ENCODE results near the gene SPR. TPM values are rescaled to one million over a fixed set of nuclear protein-coding genes. Genes with fewer than 3 reads are reported as not detected.

SPR gene
- total and polyA plus RNA-seq, 2 of the 13 experiments (the other 11 are each of a cell fraction or from before 2014, with no cell fraction given): 34.0 to 96.0 TPM

GRCh38 chr2:72887740-72888437 lies 681 bp downstream of the SPR start (continued):
- TF ChIP-seq MED1 (CRISPR knock-in tag; IDR thresholded peaks at IDR 0.05): no peak
- peak; percentile 64; the same call in 1 of the 2 replicates for TF ChIP-seq SNAI1 (CRISPR knock-in tag; IDR thresholded peaks at IDR 0.05; ENCODE audit: borderline replicate concordance)
- no peak for TF ChIP-seq DR1 (CRISPR knock-in tag; IDR thresholded peaks at IDR 0.05)
- TF ChIP-seq HBP1 (CRISPR knock-in tag; IDR thresholded peaks at IDR 0.05; ENCODE audit: low read depth): no peak; the same call in 1 of the 2 replicates
- peak in 1 of 2 experiments; percentile 61; a peak in 2 of 4 replicates for TF ChIP-seq EP300 (IDR thresholded peaks at IDR 0.05; ENCODE audit: low read depth in 2 of 2, low read length in 2 of 2)
- TF ChIP-seq EP300 (CRISPR knock-in tag; IDR thresholded peaks at IDR 0.05; ENCODE audit: borderline replicate concordance): no peak; the same call in 1 of the 2 replicates
- TF ChIP-seq PHF8 (CRISPR knock-in tag; IDR thresholded peaks at IDR 0.05): no peak
- TF ChIP-seq USF2 (IDR thresholded peaks at IDR 0.05; ENCODE audit: low read depth, low read length): no peak
- TF ChIP-seq USF2 (CRISPR knock-in tag; IDR thresholded peaks at IDR 0.05; ENCODE audit: borderline replicate concordance): no peak
- no peak for TF ChIP-seq PAF1 (CRISPR knock-in tag; IDR thresholded peaks at IDR 0.05)
- TF ChIP-seq NFIB (CRISPR knock-in tag; IDR thresholded peaks at IDR 0.05; ENCODE audit: borderline replicate concordance): no peak
- TF ChIP-seq ZNF567 (CRISPR knock-in tag; IDR thresholded peaks at IDR 0.05; ENCODE audit: borderline replicate concordance): no peak; the same call in 1 of the 2 replicates
- TF ChIP-seq ZBTB2 (CRISPR knock-in tag; IDR thresholded peaks at IDR 0.05; ENCODE audit: low read depth): no peak
- TF ChIP-seq ARHGAP35 (CRISPR knock-in tag; IDR thresholded peaks at IDR 0.05; ENCODE audit: borderline replicate concordance): no peak
- no peak for TF ChIP-seq JUND (CRISPR knock-in tag; IDR thresholded peaks at IDR 0.05)
- TF ChIP-seq ZNF597 (CRISPR knock-in tag; IDR thresholded peaks at IDR 0.05): no peak
- TF ChIP-seq ZMAT3 (CRISPR knock-in tag; conservative IDR thresholded peaks at IDR 0.05): 0 out of 2 replicates have a peak, but pooled peaks have one; percentile 26
- no peak for TF ChIP-seq HNF4G (IDR thresholded peaks at IDR 0.05; ENCODE audit: borderline replicate concordance, low read depth, low read length)
- no peak for TF ChIP-seq HNF4G (CRISPR knock-in tag; IDR thresholded peaks at IDR 0.05; ENCODE audit: borderline replicate concordance, low read depth)
- TF ChIP-seq ZNF672 (CRISPR knock-in tag; IDR thresholded peaks at IDR 0.05): no peak
- no peak; the same call in 1 of the 2 replicates for TF ChIP-seq NCOR1 (IDR thresholded peaks at IDR 0.05; ENCODE audit: borderline replicate concordance, low read length)
- no peak for TF ChIP-seq ZBTB42 (CRISPR knock-in tag; IDR thresholded peaks at IDR 0.05)
- no peak for TF ChIP-seq NFE2L1 (CRISPR knock-in tag; IDR thresholded peaks at IDR 0.05; ENCODE audit: borderline replicate concordance)
- TF ChIP-seq POLR2AphosphoS2 (IDR thresholded peaks at IDR 0.05; ENCODE audit: low read depth, low read length): no peak
- no peak for TF ChIP-seq ZNF724P (CRISPR knock-in tag; IDR thresholded peaks at IDR 0.05; ENCODE audit: borderline replicate concordance)
